Measurements from ENCODE around the gene BAZ2B.

BAZ2B gene

DNA sequence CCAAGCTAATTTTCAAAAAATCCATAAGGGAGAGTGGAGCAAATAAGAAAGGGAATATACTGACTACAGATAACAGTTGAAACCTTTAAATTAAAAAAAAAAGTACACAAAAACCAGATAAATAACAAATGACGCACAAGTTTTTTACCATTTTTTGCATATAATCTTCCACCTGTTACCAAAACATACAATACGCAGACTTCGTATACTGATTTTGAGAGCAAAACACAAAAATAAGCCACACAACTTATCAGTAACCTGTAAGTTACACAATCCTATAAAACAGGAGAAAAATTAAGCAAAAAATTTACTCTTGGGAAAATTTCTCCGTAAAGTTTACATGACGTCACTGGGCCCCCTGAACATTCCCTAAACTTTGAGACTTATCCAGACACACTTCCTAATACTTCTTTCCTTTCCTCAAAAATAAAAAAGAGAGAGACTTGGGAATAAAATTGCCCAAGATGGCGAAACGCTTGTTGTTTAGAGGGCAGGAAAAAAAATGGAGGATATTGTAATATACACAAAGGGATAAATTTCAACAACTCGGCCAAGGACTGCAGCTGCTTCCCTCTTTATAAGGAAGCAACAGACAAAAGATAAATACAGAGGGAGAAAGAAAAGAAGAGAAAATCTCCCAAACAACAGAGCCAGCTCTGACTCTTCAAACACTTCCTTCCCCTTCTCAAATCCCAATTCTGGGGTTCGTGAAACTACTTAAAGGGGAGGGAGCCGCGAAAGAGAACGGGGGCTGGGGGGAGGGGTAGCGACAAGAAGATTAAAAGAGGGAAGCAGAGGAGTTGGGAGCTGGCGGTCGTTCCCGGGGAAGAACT, 1.6 kb downstream of the BAZ2B start:
- peak; percentile 90 for DNase-seq

DNA sequence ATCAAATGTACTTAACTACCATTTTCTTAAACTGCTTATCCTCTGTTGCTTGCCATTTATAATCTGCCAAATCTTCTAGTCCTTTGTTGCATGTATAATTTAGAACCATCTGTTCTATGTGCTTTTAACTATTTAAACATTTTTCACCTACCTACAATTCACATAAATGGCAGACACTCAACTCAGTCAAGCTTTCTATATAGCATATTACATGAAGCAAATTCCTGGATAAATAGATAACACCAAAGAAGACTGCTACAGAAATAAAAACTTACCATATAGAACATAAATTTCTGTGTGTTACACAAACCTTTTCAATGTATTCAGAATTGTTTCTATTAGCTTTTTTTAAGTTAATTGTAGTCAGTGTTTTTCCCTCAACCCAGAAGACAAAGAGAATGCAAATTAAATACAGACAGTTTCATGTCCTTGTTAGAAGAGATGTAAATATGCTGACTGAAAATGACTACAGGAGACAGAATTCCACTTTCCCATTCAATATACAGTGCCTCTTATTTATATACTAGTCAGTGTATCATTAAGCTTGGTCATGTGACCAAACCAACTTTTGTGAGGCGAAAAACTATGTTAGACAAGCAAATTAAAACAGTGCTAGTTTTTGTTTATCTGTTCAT, 2.6 kb downstream of the BAZ2B start:
- peak; percentile 74 for DNase-seq

DNA sequence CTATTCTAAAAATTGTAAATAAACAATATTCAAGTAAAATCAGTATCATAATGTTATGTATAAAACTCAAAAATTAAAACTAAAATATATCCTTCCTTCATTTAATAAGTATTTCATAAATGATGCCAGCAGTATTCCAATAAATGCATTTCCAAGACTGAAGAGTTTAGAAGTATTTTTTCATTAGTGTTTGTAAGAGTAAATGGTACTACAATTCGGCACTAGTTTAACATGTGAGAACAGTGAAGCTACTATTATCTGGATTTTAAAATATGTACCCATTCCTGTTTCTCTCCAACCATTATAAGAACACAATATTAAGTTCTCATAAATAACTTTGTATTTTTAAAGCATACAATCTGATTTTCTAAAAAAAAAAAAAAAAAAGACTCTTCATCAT, 3.3 kb downstream of the BAZ2B start:
- no peak for DNase-seq

GRCh38 chr2:159612255-159612901, 4.0 kb downstream of the BAZ2B start:
- DNase-seq: peak; percentile 67

DNA sequence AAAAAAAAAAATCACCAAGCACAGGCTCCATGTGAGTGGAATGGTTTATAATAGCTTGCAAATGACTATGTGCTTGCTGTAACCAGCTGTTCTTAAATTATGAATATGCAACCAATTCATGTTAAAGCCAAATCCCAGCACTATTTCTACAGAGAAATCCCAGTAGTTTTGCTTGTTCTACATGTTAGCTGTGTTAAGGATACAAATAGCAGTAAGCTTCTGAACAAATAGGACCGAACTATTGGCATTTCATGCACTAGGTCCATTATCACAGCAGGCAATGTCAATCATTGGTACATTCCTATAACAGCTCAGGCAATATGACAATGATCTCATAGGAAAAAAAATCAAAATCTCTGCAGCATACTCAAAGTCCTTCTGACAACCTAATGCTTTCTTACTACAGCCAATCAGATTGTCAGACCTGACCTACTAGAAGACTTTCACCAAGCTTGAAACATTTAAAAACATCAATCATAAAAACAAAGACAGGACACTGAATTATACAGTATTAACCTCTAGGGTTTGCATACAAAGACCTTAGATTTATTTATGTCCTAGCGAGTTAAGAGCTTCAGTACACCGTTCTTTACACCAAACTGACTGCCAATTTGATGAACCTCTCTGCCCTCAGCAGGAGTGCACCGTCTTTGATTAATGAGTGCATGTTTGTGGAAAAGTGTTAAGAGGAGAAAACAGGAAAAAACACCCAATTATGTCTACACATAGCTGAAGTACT, 6.4 kb downstream of the BAZ2B start:
- DNase-seq: peak; percentile 25

DNA sequence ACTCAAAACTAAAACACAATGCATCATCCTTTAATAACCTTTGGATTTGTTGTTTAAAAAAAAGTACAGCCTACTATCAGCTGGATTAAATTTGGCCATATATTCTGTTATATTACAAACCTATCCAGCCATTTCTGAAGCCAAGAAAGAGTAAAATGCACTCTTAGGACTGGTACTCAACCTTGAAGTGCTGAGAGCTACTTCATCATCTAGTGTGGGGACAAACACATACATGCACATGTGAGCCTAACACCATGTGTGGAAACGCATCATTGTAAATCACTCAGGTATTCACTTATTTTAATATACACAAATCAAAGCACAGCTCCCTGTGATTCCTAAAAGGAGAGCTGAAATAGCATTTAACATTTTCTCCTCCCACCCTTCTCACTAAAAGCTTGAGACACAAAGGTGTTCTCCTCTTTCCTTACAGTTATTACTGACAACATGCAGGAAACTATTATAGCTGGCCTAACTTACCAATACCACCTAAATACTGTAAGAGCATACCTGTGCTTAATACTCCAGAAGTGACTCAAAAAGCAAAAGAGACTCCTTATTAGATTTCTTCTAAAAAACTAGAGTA, 7.5 kb downstream of the BAZ2B start:
- DNase-seq: no peak

DNA sequence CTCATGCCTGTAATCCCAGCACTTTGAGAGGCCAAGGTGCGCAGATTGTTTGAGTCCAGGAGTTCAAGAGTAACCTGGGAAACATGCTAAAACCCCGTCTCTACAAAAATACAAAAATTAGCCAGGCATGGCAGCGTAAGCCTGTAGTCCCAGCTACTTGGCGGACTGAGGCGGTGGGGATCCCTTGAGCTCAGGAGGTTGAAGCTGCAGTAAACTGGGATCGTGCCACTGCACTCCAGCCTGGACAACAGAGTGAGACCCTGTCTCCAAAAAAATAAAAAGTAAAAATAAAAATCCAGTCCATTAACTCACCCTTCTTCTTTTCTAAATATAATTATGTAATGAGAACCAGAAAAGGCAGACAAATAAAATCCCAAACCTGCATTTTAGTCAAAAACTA, 8.2 kb downstream of the BAZ2B start:
- no peak for DNase-seq

DNA sequence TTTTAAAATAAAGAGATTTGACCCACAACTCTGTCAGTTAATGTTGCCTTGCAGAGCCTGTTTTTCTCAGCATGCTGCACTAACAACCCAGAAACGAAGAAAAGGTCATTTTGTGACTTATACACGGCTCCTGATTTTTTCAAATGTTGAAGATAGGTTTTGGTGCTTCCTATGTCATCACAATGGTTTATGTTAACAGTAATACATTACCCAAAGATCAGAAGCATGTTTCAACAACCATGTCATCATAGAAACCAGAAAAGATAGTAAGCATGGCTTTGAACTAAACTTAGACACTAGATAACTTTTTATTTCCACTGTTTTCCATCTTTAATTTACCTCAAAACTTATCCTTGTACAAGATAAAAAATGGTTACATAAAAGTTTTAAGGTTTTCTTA, 10.1 kb downstream of the BAZ2B start:
- no peak for DNase-seq

DNA sequence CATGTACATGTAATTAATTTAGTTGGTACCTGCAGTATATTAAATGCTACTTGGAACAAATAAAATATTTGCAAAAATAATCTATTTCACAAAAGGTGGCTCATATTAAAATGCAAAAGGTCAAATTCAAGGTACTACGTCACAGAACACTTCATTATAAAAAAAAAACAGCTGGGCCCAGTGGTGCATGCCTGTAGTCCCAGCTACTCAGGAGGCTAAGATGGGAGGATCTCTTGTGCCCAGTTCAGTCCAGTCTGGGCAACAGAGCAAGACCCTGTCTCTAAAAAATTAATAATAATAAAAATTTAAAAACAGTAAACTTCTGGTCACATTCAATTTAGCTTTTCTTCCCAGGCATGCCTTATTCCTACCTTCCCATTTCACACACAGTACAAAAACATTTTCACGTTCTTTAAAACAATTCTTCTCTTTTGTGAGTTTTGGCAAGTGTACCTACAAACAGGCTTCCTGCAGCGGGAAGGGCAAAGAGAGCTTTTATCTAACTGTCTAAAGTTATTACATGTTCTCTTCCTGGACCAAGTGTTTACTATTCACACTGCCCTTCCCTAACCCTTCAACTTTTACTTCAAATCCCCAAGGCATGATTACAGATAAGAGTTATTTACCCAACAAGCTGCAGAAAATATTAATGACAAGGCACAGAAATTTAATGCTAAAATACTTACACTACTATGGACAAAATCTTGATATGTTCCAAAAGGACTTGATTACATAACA, 10.7 kb downstream of the BAZ2B start:
- DNase-seq: no peak

DNA sequence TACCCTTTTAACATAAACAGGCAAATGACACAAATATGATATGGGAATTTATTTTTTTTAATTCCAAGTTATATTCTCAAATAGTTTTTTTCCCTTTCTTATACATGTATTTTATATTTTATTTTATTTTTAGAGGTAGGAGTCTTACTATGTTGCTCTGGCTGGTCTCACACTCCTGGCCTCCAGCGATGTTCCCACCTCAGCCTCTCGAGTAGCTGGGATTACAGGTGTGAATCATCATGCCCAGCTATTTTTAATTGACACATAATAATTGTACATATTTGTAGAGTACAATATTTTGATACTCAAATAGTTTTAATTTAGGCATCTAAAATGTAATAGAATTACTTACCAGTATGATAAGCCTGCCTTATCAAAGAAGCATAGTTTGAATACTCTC, 12.2 kb downstream of the BAZ2B start:
- DNase-seq: no peak

- DNase-seq: no peak
Measured at GRCh38 chr2:159600752-159601151, 15.6 kb downstream of the BAZ2B start.

DNA sequence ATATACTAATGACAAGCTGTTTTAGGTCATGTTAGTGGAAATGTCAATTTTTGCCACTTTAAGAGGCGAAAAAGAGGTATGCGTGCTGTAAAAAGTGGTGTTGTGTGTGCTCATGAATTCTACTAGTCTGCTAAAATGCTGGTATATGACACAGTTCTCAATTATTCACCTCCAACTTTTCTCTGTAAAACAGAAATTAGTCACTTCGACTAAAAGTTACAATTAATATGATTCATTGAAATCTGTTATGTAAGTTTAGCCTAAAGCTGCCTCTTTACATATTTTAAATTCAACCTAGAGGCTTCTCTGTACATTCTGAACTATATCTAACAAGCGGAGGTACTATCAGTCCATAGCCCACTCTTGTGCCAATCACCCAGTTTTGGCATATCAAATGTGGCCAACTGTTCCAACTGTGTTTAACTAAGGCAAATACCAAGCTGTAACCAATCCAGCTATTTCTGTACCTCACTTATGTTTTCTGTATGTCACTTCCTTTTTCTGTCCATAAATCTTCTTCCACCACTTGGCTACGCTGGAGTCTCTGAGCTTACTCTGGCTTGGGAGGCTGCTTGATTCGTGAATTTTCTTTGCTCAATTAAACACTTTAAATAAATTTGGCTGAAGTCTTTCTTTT, 20.8 kb downstream of the BAZ2B start:
- no peak for DNase-seq

GRCh38 chr2:159592441-159592840, 23.9 kb downstream of the BAZ2B start:
- no peak for DNase-seq

DNA sequence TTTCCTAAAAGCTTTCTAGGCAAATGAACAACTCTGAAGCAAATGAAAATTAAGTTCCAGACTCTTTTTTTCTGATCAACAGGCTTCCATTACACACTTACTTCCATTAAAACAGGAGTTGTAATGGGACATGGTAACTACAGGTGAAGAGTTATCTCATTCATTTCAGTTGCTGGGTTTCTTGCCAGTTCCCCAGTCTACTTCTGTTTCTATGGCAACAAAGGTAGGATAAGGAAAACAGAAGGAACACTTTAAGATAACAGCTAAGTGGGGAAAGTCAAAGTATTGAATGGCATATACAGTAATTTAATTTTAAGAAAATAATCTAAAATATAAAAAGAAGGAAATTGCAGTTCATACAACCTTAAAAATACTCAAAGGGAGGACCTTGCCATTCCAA, 25.1 kb downstream of the BAZ2B start:
- no peak for DNase-seq

- no peak for DNase-seq
Measured at GRCh38 chr2:159589286-159589685, 27.1 kb downstream of the BAZ2B start.

DNA sequence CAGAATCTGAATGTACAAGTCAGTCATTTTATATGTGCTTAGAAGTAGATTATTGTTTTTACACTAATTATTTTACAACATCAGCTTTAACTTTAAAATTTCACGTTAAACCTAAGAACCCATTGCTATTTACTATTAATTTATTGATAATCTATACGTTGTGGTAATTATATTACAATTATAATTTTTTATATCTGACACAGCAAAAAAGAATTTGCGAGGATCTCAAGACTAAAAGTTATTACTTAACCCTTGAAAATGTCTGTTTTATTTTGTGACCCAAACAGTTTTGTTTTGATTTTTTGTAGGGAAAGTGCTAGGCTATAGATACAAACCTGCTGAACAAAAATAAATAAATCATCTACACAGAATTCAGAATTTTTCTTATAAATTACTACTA, 30.3 kb downstream of the BAZ2B start:
- no peak for DNase-seq

GRCh38 chr2:159585622-159586021, 30.7 kb downstream of the BAZ2B start:
- DNase-seq: no peak

DNA sequence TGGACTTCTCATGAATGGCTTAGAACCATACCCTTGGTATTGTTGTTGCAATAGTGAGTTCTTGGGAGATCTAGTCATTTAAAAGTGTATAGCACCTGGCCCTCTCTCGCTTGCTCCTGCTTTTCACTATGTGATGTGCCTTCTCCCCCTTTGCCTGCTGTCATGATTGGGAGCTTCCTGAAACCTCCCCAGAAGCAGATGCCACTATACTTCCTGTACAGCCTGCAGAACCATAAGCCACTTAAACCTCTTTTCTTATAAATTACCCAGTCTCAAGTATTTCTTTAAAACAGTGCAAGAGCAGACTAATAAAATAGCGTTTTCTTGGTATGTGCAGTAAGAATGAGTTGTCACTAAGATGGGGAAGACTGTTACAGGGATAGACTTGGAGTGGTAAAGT, 31.6 kb downstream of the BAZ2B start:
- DNase-seq: no peak

DNA sequence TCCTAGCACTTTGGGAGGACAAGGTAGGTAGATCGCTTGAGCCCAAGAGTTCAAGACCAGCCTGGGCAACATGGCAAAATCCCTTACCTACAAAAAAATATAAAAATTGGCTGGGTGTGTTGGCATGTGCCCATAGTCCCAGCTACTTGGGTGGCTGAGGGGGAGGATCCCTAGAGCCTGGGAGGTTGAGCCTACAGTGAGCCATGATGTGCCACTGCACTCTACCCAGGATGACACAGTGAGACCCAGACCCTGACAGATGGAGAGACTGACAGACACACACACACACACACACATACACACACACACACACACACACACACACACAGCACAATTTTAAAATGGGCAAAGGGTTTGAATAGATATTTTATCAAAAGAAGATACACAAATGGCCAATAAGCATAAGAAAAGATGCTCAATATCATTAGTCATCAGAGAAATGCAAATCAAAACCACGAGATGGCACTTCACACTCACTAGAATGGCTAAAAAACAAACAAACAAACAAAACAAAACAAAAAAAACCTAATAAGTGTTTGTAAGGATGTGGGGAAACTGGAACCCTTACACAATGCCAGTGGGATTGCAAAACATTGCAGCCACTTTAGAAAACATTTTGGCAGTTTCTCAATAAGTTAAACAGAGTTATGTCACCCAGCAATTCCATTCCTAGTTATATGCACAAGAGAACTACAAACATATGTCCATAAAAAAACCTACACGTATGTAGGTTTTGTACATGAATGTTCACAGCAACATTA, 42.3 kb downstream of the BAZ2B start:
- DNase-seq: no peak

GRCh38 chr2:159573294-159573693, 43.1 kb downstream of the BAZ2B start:
- DNase-seq: no peak

DNA sequence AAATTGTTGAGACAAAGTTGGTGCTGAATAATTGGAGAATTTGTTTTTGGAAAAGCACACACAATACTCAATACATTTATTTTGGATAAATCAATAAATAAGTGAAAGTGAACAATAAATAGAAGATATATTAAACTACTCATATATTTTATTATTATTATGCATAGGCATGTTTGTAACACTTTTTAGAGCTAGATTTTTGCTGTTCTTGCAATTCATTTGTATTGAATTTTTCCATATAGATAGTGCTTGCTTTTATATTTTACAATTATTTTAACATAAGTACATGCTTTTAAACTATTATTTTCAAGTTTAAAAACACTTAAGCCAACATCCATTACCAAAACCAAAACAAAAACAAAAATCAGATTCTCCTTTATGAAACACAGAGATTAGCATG, 43.9 kb downstream of the BAZ2B start:
- DNase-seq: no peak
